Lower lobe of right lung (tissue), 2 donors: Measurements from ENCODE around the gene INPP5K. TPM values are rescaled to one million over a fixed set of nuclear protein-coding genes. Genes with fewer than 3 reads are reported as not detected.
"Not testable (repeated sequence)": the region's sequence is repeated elsewhere in the genome, so short reads cannot be mapped to it uniquely, and the experiment has no call there.

Experiments used
- ATAC-seq, 2 donors: fragments of 200-7000 bp; cut with Tn5 transposase; one replicate each; pipeline ENCODE4 v1.9.1; 2020 to 2022; ENCODE audit warnings: mild to moderate bottlenecking in 2 of 2, moderate library complexity in 2 of 2
- DNase-seq: peaks from one replicate; pipeline ENCODE4 v3.0.0-alpha.2; 2020
- H3K27ac ChIP-seq: fragments of 200-600 bp; one replicate; pipeline ENCODE4 v1.8.0; 2022
- H3K27me3 ChIP-seq: fragments of 200-600 bp; one replicate; pipeline ENCODE4 v1.8.0; 2022; ENCODE audit warnings: low read depth
- H3K36me3 ChIP-seq: fragments of 200-600 bp; one replicate; pipeline ENCODE4 v1.8.0; 2022; ENCODE audit warnings: mild to moderate bottlenecking
- H3K4me1 ChIP-seq: fragments of 200-600 bp; one replicate; pipeline ENCODE4 v1.8.0; 2022
- H3K4me3 ChIP-seq: fragments of 200-600 bp; one replicate; pipeline ENCODE4 v1.8.0; 2022; ENCODE audit warnings: mild to moderate bottlenecking
- H3K9me3 ChIP-seq: fragments of 200-600 bp; one replicate; pipeline ENCODE4 v1.8.0; 2022
- intact Hi-C: fragments of 100-400 bp; cut with DNase I; formaldehyde crosslinking; loops from one replicate; pipeline ENCODE4 v1.11.0; 2022
- total RNA-seq: library from RNA; stranded (reverse); fragmentation: NEBNext Ultra II Directional; extraction: Animal tissue kit (Norgen Biotek cat#: 25700); gene quantifications from one replicate; pipeline ENCODE4 v1.2.1, GENCODE V29; 2021
- TF ChIP-seq, protein P1 (sequence below): fragments of 200-600 bp; IDR thresholded peaks from one replicate; pipeline ENCODE4 v1.8.0; 2022; ENCODE audit warnings: antibody characterized with exemption, mild to moderate bottlenecking
- donor health status: DM: no; HTN: yes; CAD: no; lungs with severe emphysema.

Gene INPP5K
- total RNA-seq, 1 donor from 2014 or later: 57.9 TPM

DNA sequence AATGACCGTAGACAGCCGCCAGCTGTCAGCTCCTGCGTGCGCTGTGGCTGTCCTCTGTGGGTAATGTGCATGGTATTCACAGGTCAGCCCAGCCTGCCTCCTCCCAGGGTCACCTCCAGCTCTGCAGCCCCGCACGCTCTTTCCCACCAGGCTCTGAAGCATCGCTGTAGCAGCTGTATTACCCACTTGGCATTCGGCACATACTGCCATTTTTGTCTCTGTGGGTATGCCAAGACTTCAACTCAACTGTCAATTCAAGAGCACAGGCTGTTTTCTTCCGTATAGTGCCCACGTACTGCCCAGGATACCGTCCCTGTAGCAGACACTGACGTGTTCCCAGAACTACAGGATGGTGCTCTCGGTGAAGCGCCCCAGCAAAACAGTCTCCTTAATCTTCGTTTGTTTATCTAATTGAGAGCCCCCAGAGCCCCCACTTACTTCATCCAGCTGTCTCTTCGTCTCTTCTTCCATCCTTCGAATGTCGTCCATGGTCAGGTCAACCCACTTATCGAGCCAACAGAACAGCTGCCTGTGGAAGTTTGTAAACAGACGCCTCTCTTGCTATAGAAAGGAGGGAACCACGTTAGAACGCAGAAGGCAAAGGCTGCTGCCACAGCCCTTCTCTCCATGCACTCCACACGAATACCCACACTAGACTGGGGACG lies 17.4 kb upstream of the INPP5K start:
- Histone ChIP-seq H3K9me3 (no peaks in the 10 kb centered on the region), H3K4me1 (no peaks in the 10 kb centered on the region), H3K4me3 (no peak overlapping the region), H3K27ac (no peak overlapping the region), H3K27me3 (no peaks in the 10 kb centered on the region), H3K36me3 (peaks cover 96% of the 10 kb centered on the region)
- no peak for DNase-seq
- intact Hi-C loops: no loop called here
- TF ChIP-seq, protein P1, sequence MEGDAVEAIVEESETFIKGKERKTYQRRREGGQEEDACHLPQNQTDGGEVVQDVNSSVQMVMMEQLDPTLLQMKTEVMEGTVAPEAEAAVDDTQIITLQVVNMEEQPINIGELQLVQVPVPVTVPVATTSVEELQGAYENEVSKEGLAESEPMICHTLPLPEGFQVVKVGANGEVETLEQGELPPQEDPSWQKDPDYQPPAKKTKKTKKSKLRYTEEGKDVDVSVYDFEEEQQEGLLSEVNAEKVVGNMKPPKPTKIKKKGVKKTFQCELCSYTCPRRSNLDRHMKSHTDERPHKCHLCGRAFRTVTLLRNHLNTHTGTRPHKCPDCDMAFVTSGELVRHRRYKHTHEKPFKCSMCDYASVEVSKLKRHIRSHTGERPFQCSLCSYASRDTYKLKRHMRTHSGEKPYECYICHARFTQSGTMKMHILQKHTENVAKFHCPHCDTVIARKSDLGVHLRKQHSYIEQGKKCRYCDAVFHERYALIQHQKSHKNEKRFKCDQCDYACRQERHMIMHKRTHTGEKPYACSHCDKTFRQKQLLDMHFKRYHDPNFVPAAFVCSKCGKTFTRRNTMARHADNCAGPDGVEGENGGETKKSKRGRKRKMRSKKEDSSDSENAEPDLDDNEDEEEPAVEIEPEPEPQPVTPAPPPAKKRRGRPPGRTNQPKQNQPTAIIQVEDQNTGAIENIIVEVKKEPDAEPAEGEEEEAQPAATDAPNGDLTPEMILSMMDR: no peak
- no peak for ATAC-seq

DNA sequence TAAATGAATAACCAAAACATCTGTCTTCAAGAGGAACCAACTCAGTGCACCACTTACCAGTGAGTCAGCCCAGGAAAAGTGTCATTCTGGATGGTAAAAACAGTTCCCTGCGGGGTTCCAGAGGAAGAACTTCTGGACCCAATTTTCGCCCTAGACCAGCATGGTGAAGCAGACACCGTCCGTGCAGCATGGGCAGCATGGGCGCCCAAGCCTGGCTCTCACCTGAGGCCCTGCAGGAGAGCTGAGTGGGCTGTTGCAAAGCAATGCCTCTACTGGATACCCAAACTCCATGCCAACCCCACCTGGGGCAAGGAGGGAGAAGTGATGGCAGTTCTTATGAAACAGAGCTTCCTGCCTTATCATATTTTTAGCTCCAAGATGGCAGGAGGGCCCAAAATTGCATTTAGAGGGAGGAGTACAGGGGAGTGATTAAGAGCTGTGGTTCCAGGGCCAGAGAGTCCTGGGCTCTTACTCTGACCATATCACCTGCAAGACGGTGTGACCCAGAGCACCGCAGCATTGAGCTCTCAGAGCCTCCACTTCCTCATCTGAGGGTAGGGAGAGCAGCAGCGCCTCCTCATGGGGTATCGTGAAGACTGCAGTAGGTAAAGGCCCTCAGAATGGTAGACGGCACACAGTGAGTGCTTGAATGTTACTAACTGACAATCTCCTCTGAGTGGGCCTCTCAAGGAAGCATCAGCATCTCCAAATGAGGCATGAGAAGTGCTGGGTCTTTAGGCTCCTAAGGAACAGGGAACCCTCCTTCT lies 16.6 kb upstream of the INPP5K start:
- no peak overlapping the region for H3K4me3 ChIP-seq
- H3K27me3 ChIP-seq: no peaks in the 10 kb centered on the region
- H3K36me3 ChIP-seq: peaks cover 95% of the 10 kb centered on the region
- H3K27ac ChIP-seq: no peak overlapping the region
- DNase-seq (no peak), ATAC-seq (peak; percentile 48 to 64)
- TF ChIP-seq, protein P1: peak; percentile 29
- H3K9me3 ChIP-seq: no peaks in the 10 kb centered on the region
- H3K4me1 ChIP-seq: no peaks in the 10 kb centered on the region
- intact Hi-C loops: no loop called here

DNA sequence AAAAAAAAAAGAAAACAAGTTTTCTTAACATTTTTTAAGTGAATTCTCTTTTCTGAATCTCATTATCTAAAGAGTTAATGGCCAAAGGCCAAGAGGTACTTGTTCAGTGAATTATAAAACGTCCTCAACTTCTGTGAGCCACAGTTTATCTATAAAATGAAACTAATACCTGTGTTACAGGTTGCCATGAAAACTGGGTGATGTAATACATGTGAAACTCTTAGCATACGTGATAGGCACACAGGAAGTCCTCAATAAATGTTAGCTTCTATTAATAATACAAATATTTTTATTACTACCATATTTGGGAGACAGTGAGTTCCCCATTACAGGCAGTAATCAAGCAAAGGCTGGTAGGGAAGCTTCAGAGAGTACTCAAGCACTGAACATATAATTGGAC lies 13.5 kb upstream of the INPP5K start:
- no peak for DNase-seq
- no peak overlapping the region for H3K27ac ChIP-seq
- H3K36me3 ChIP-seq: peaks cover 97% of the 10 kb centered on the region
- intact Hi-C loops: no loop called here
- H3K9me3 ChIP-seq: no peaks in the 10 kb centered on the region
- no peak overlapping the region for H3K4me3 ChIP-seq
- no peaks in the 10 kb centered on the region for H3K27me3 ChIP-seq
- ATAC-seq: peak in 1 of 2 donors; percentile 56
- TF ChIP-seq, protein P1: no peak
- no peaks in the 10 kb centered on the region for H3K4me1 ChIP-seq

DNA sequence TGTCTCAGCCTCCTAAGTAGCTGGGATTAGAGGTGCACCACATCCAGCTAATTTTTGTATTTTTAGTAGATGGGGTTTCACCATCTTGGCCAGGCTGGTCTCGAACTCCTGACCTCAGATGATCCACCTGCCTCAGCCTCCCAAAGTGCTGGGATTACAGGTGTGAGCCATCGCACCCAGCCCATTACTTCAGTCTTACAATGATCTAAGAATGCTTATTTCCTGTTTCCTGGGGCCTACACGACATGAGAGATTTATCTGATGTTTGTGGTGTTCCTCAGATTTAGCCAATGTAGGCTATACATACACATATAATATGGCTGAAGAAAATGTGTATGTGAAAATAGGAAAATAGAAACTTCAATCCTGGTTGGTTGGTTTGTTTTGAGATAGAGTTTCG lies 10.5 kb upstream of the INPP5K start:
- H3K4me3 ChIP-seq, intact Hi-C loops, H3K9me3 ChIP-seq, ATAC-seq, H3K27ac ChIP-seq, H3K4me1 ChIP-seq, H3K27me3 ChIP-seq, DNase-seq: not testable (repeated sequence)
- peaks cover 92% of the 10 kb centered on the region for H3K36me3 ChIP-seq

DNA sequence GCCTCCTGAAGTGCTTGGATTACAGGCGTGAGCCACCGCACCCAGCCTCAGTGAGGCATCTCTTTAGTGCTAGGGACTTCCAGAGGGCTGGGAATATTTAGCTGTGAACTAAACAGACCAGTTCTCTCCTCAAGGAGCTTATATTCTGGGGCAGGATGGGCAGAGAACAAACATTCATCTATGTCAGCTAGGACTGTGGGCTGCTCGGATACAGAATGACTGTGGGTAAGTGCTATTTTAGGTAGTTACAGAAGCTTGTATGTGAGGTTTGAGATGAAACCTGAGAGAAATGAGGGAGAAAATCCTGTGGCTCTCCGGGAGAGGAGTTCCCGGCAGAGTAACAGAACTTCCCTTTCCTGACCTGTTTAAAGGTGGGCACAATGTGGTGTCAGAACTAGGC lies 6.2 kb upstream of the INPP5K start:
- TF ChIP-seq, protein P1: no peak
- intact Hi-C loops: no loop called here
- peaks cover 82% of the 10 kb centered on the region for H3K36me3 ChIP-seq
- peaks cover 3% of the 10 kb centered on the region for H3K4me1 ChIP-seq
- H3K27me3 ChIP-seq: no peaks in the 10 kb centered on the region
- no peak for DNase-seq
- no peaks in the 10 kb centered on the region for H3K9me3 ChIP-seq
- H3K27ac ChIP-seq: no peak overlapping the region
- no peak for ATAC-seq
- H3K4me3 ChIP-seq: no peak overlapping the region

DNA sequence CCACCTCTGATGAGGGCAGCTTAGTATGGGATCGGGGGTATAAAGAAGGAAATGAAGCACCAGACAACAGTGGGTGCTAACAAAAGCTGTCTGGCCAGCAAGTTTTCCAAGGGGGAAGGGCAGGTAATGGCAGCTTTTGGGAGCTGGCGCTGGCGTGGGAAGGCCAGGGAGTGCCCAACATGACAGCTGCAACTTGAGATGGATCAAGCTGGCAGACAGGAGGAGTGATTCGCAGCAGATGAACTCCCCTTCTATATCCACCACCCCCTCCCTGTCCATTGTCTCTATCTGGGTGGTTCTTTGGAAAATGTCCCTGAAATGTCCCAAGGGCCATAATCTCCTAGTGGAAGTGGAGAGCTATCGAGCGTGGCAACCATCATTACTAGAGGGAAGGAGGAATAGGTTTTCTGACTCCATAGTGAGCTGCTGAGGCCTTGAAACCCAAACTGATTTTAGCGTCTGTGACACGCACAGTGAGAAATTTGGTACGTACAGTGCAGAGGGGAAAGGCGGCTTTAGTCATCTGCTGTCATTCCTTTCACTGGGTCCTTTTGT lies 4.8 kb upstream of the INPP5K start:
- Histone ChIP-seq H3K9me3 (no peaks in the 10 kb centered on the region), H3K27ac (no peak overlapping the region), H3K36me3 (peaks cover 69% of the 10 kb centered on the region), H3K4me3 (no peak overlapping the region), H3K27me3 (no peaks in the 10 kb centered on the region), H3K4me1 (peaks cover 8% of the 10 kb centered on the region)
- no peak for ATAC-seq
- intact Hi-C loops: no loop called here
- DNase-seq: no peak
- TF ChIP-seq, protein P1: no peak
